H9 (cell line): Measurements from ENCODE around the gene ATP13A3. TPM values are rescaled to one million over a fixed set of nuclear protein-coding genes. Genes with fewer than 3 reads are reported as not detected.
A peak's percentile ranks its signal among the peaks of the same experiment; 100 is the strongest.
"Not testable (repeated sequence)": the region's sequence is repeated elsewhere in the genome, so short reads cannot be mapped to it uniquely, and the experiment has no call there.

Experiments used
- DNase-seq: peaks from one replicate; pipeline ENCODE4 v3.0.0-alpha.2; 2017
- H2AFZ ChIP-seq: one replicate; pipeline ENCODE4 v1.6.1; 2013; ENCODE audit warnings: mild to moderate bottlenecking, low read length, control low read depth, moderate library complexity
- H2AK5ac ChIP-seq: 2 replicates; pipeline ENCODE4 v1.6.1; 2013; ENCODE audit warnings: low read length, control low read depth, mixed read lengths; ENCODE audit not compliant: insufficient read length
- H2BK120ac ChIP-seq: one replicate; pipeline ENCODE4 v1.6.1; 2013; ENCODE audit warnings: low read depth, mild to moderate bottlenecking, low read length, control low read depth, inconsistent platforms; ENCODE audit not compliant: poor library complexity, severe bottlenecking
- H2BK12ac ChIP-seq: 2 replicates; pipeline ENCODE4 v1.6.1; 2013; ENCODE audit warnings: low read length, control low read depth, mixed read lengths, low read depth; ENCODE audit not compliant: insufficient read length
- H2BK15ac ChIP-seq: 2 replicates; pipeline ENCODE4 v1.6.1; 2013; ENCODE audit warnings: low read depth, low read length, control low read depth
- H2BK20ac ChIP-seq: one replicate; pipeline ENCODE4 v1.6.1; 2013; ENCODE audit warnings: low read depth, mild to moderate bottlenecking, low read length, control low read depth, inconsistent platforms; ENCODE audit not compliant: poor library complexity, severe bottlenecking
- H2BK5ac ChIP-seq: 2 replicates; pipeline ENCODE4 v1.6.1; 2013; ENCODE audit warnings: low read length, control low read depth, mixed read lengths; ENCODE audit not compliant: insufficient read length
- H3K14ac ChIP-seq: 2 replicates; pipeline ENCODE4 v1.6.1; 2013; ENCODE audit warnings: low read length, control low read depth; ENCODE audit not compliant: insufficient read depth
- H3K18ac ChIP-seq: 2 replicates; pipeline ENCODE4 v1.6.1; 2013; ENCODE audit warnings: low read depth, mild to moderate bottlenecking, mixed read lengths, low read length, control low read depth; ENCODE audit not compliant: insufficient read length
- H3K23ac ChIP-seq: 2 replicates; pipeline ENCODE4 v1.6.1; 2013; ENCODE audit warnings: low read length, control low read depth, mixed read lengths, low read depth; ENCODE audit not compliant: insufficient read length
- H3K23me2 ChIP-seq: 2 replicates; pipeline ENCODE4 v1.6.1; 2013; ENCODE audit warnings: low read depth, mild to moderate bottlenecking, mixed read lengths, low read length, control low read depth; ENCODE audit not compliant: insufficient read length, poor library complexity, severe bottlenecking
- H3K27ac ChIP-seq: 2 replicates; pipeline ENCODE4 v1.5.1; 2013; ENCODE audit warnings: low read length, control low read depth, mixed read lengths, low read depth; ENCODE audit not compliant: insufficient read length
- H3K27me3 ChIP-seq: 2 replicates; pipeline ENCODE4 v1.6.1; 2013; ENCODE audit warnings: low read length, control low read depth, inconsistent platforms; ENCODE audit not compliant: insufficient read depth
- H3K4ac ChIP-seq: 2 replicates; pipeline ENCODE4 v1.6.1; 2013; ENCODE audit warnings: low read depth, mild to moderate bottlenecking, control low read depth, inconsistent platforms, low read length, moderate library complexity
- H3K4me1 ChIP-seq: 2 replicates; pipeline ENCODE4 v1.6.1; 2013; ENCODE audit warnings: low read length, control low read depth, inconsistent platforms; ENCODE audit not compliant: insufficient read depth
- H3K4me2 ChIP-seq: 2 replicates; pipeline ENCODE4 v1.6.1; 2013; ENCODE audit warnings: low read length, control low read depth, mixed read lengths; ENCODE audit not compliant: insufficient read length, insufficient read depth
- H3K56ac ChIP-seq: 2 replicates; pipeline ENCODE4 v1.6.1; 2013; ENCODE audit warnings: low read depth, mild to moderate bottlenecking, mixed read lengths, low read length, control low read depth; ENCODE audit not compliant: insufficient read length
- H3K79me1 ChIP-seq: 2 replicates; pipeline ENCODE4 v1.6.1; 2013; ENCODE audit warnings: low read depth, mild to moderate bottlenecking, moderate library complexity, low read length, control low read depth, inconsistent platforms; ENCODE audit not compliant: insufficient read depth, poor library complexity, severe bottlenecking
- H3K79me2 ChIP-seq: 2 replicates; pipeline ENCODE4 v1.6.1; 2013; ENCODE audit warnings: low read length, control low read depth, inconsistent platforms; ENCODE audit not compliant: insufficient read depth
- H3K9ac ChIP-seq: 2 replicates; pipeline ENCODE4 v1.6.1; 2013; ENCODE audit warnings: low read length, control low read depth, mixed read lengths; ENCODE audit not compliant: insufficient read length; ENCODE audit errors: extremely low read depth
- H3K9me3 ChIP-seq: one replicate; pipeline ENCODE4 v1.6.1; 2013; ENCODE audit warnings: low read depth, low read length, inconsistent platforms; ENCODE audit not compliant: control insufficient read depth
- H3T11ph ChIP-seq: one replicate; pipeline ENCODE4 v1.6.1; 2013; ENCODE audit warnings: mild to moderate bottlenecking, low read length, control low read depth, inconsistent platforms
- H4K20me1 ChIP-seq: one replicate; pipeline ENCODE4 v1.6.1; 2013; ENCODE audit not compliant: control insufficient read depth, insufficient read length, insufficient read depth
- H4K5ac ChIP-seq: 2 replicates; pipeline ENCODE4 v1.6.1; 2013; ENCODE audit warnings: low read depth, mild to moderate bottlenecking, mixed read lengths, low read length, control low read depth; ENCODE audit not compliant: insufficient read length
- H4K8ac ChIP-seq: replicated peaks from 2 replicates; pipeline ENCODE4 v1.6.1; 2013; ENCODE audit warnings: low read length, control low read depth, mixed read lengths, low read depth; ENCODE audit not compliant: insufficient read length
- H4K91ac ChIP-seq: 2 replicates; pipeline ENCODE4 v1.6.1; 2013; ENCODE audit warnings: low read depth, mild to moderate bottlenecking, moderate library complexity, mixed read lengths, low read length, control low read depth; ENCODE audit not compliant: insufficient read length
- H3K27ac Mint-ChIP-seq, 3 experiments: 2 replicates in 2 of 3; 3 replicates in 1 of 3; pipeline ENCODE4 v1.8.0; 2020 to 2021; ENCODE audit warnings: mixed read lengths in 3 of 3, mild to moderate bottlenecking in 1 of 3, moderate library complexity in 1 of 3
- H3K27me3 Mint-ChIP-seq: 2 replicates; pipeline ENCODE4 v1.8.0; 2021; ENCODE audit warnings: low read depth, mild to moderate bottlenecking, moderate library complexity, mixed read lengths
- H3K36me3 Mint-ChIP-seq, 3 experiments: 2 replicates in 2 of 3; 3 replicates in 1 of 3; pipeline ENCODE4 v1.8.0; 2020 to 2021; ENCODE audit warnings: low read depth in 3 of 3, mixed read lengths in 3 of 3; ENCODE audit not compliant: insufficient read depth in 1 of 3
- H3K4me1 Mint-ChIP-seq, 2 experiments: 2 replicates each; pipeline ENCODE4 v1.8.0; 2020; ENCODE audit warnings: mixed read lengths in 2 of 2
- H3K4me3 Mint-ChIP-seq, 2 experiments: 2 replicates in 1 of 2; 3 replicates in 1 of 2; pipeline ENCODE4 v1.8.0; 2020 to 2021; ENCODE audit warnings: mild to moderate bottlenecking in 2 of 2, mixed read lengths in 2 of 2, moderate library complexity in 1 of 2
- H3K9me3 Mint-ChIP-seq, 2 experiments: 2 replicates in 1 of 2; 3 replicates in 1 of 2; pipeline ENCODE4 v1.8.0; 2020; ENCODE audit warnings: mild to moderate bottlenecking in 2 of 2, mixed read lengths in 2 of 2, moderate library complexity in 1 of 2
- WGBS: extraction: QIAGEN DNeasy Blood & Tissue Kit; methylation state at CpG from one replicate; pipeline ENCODE4 v1.1.7; 2013; ENCODE audit warnings: missing lambda C conversion rate, low lambda C conversion rate, mixed read lengths; ENCODE audit not compliant: insufficient read length; ENCODE audit errors: extremely low coverage; 5-methylcytosine and 5-hydroxymethylcytosine counted together
- long read RNA-seq: library from polyadenylated mRNA; unstranded; transcript quantifications from one replicate; pipeline ENCODE4 v2.0.0, GENCODE V29; 2020
- total RNA-seq: library from RNA; stranded (reverse); gene quantifications from 2 replicates; pipeline ENCODE4 v1.2.1, GENCODE V29; 2021
- TF ChIP-seq, protein P1 (sequence below): fragments of 200-600 bp; sonication (generic); conservative IDR thresholded peaks from 3 replicates; pipeline ENCODE4 v1.8.0; 2021; ENCODE audit warnings: antibody characterized with exemption, mild to moderate bottlenecking

Gene ATP13A3
- total RNA-seq: 75.8 and 78.5 TPM in 2 replicates
- long read RNA-seq, partial matches to known transcripts: 2 of 4 reads
- long read RNA-seq, other reads (novel, unspliced or antisense): 2 of 4 reads

DNA sequence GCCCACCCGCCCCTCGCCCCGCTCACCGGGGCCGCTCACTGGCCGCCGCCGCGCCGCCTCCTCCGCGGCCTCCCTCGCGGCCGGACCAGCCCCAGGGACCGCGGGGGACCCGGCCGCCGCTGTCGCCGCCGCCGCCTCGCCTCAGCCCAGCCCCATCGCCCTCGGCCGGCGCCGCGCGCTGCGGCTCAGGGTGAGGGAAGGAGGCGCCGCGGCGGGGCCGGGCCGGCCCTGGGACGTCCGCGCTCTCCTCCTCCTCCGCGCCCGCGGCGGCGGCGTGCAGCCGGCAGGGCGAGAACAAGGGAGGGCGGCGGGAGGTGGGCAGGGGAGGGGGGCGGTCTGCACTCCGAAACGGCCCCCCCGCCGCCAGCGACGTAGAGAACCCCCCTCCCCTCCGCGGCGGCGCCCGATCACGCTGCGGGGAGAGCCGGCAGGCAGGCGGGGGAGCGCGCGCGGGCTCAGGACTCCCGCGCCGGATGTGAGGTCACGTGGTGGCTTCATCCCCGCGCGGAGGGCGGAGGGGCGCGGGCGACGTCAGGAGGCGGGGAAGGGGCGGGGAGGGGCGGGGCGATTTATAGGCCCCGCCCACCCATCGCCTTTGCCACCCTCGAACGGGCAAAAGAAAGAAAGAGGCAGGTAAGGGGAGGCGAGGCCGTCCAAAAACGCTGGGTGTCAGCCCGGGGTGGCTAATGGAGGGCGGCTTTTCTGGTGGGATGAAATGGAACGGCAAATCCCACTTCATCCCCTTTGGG, at the start of gene ATP13A3:
TSS of gene ATP13A3 (minus strand) at position 463 of the 749 bp plus-strand sequence. CDS start 24,812 bp downstream, outside the sequence.
- H3K36me3 Mint-ChIP-seq: peaks cover 3 to 15% (median 10%) of the 10 kb centered on the region in 3 experiments; a peak in 6 of 7 replicates
- H3K27me3 ChIP-seq: no peaks in the 10 kb centered on the region; the same call in 1 of the 2 replicates
- H3K23ac ChIP-seq: no peak within 1 kb of the TSS
- no peak within 1 kb of the TSS for H4K8ac ChIP-seq
- no peak within 1 kb of the TSS for H3K56ac ChIP-seq
- H3K23me2 ChIP-seq: peaks cover 13% of the 10 kb centered on the region
- peak; percentile 88 for DNase-seq
- H2AK5ac ChIP-seq: no peak within 1 kb of the TSS
- no peak within 1 kb of the TSS; the same call in 1 of the 2 replicates for H3K4ac ChIP-seq
- H3K27me3 Mint-ChIP-seq: peaks cover 4% of the 10 kb centered on the region
- peaks cover 14 to 18% of the 10 kb centered on the region in 2 experiments for H3K4me1 Mint-ChIP-seq
- no peak within 1 kb of the TSS for H2AFZ ChIP-seq
- H3K27ac Mint-ChIP-seq: peak within 1 kb of the TSS in 2 of 3 experiments; percentile 64 to 92; a peak in 5 of 7 replicates
- H3K4me1 ChIP-seq: no peaks in the 10 kb centered on the region
- no peak within 1 kb of the TSS for H3K27ac ChIP-seq
- WGBS: no CpG with 5 or more reads among the region's 99 CpGs
- no peak within 1 kb of the TSS for H2BK12ac ChIP-seq
- H3K18ac ChIP-seq: peak within 1 kb of the TSS; percentile 82
- TF ChIP-seq, protein P1, sequence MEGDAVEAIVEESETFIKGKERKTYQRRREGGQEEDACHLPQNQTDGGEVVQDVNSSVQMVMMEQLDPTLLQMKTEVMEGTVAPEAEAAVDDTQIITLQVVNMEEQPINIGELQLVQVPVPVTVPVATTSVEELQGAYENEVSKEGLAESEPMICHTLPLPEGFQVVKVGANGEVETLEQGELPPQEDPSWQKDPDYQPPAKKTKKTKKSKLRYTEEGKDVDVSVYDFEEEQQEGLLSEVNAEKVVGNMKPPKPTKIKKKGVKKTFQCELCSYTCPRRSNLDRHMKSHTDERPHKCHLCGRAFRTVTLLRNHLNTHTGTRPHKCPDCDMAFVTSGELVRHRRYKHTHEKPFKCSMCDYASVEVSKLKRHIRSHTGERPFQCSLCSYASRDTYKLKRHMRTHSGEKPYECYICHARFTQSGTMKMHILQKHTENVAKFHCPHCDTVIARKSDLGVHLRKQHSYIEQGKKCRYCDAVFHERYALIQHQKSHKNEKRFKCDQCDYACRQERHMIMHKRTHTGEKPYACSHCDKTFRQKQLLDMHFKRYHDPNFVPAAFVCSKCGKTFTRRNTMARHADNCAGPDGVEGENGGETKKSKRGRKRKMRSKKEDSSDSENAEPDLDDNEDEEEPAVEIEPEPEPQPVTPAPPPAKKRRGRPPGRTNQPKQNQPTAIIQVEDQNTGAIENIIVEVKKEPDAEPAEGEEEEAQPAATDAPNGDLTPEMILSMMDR: no peak
- H4K91ac ChIP-seq: no peak within 1 kb of the TSS
- peak within 1 kb of the TSS; percentile 86 for H3K4me2 ChIP-seq
- no peaks in the 10 kb centered on the region for H4K20me1 ChIP-seq
- 0 out of 5 replicates have a peak, but pooled peaks cover 0 to 3% of the 10 kb centered on the region in 2 experiments for H3K9me3 Mint-ChIP-seq
- no peaks in the 10 kb centered on the region for H3K79me1 ChIP-seq
- peaks cover 10% of the 10 kb centered on the region; the same call in 1 of the 2 replicates for H3K79me2 ChIP-seq
- H3K9ac ChIP-seq: peak within 1 kb of the TSS; percentile 53
- peak within 1 kb of the TSS; percentile 86 to 93 for H3K4me3 Mint-ChIP-seq
- peak within 1 kb of the TSS; percentile 84 for H3K14ac ChIP-seq
- no peaks in the 10 kb centered on the region for H3K9me3 ChIP-seq
- no peak within 1 kb of the TSS for H3T11ph ChIP-seq
- no peak within 1 kb of the TSS for H2BK15ac ChIP-seq
- no peak within 1 kb of the TSS for H2BK20ac ChIP-seq
- no peak within 1 kb of the TSS for H2BK5ac ChIP-seq
- H2BK120ac ChIP-seq: no peak within 1 kb of the TSS
- no peak within 1 kb of the TSS for H4K5ac ChIP-seq

DNA sequence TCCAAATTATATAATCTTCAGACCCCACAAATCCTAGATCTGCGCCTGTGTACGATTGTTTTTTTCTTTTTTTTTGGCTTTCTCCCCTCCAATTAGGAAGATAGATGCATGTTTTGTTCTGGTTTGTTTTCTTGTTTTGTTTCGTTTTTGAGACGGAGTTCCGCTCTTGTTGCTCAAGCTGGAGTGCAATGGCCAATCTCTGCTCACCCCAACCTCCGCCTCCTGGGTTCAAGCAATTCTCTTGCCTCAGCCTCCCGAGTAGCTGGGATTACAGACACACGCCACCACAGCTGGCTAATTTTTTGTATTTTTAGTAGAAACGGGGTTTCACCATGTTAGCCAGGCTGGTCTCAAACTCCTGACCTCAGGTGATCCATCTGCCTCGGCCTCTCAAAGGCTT, 48.4 kb upstream of the ATP13A3 start:
- H2AFZ ChIP-seq, H3K4me1 ChIP-seq, H3K27ac Mint-ChIP-seq, H3K18ac ChIP-seq, H3K14ac ChIP-seq, H3K9ac ChIP-seq, H2BK5ac ChIP-seq, H3K4me1 Mint-ChIP-seq, H3K36me3 Mint-ChIP-seq, H4K91ac ChIP-seq, H3K27ac ChIP-seq, H3K4me2 ChIP-seq, H2AK5ac ChIP-seq, H3K4ac ChIP-seq, H4K20me1 ChIP-seq, H3K27me3 Mint-ChIP-seq, H3K79me1 ChIP-seq, H3K9me3 ChIP-seq, H4K5ac ChIP-seq, H3K27me3 ChIP-seq, H2BK15ac ChIP-seq, H2BK12ac ChIP-seq, H3T11ph ChIP-seq, H3K9me3 Mint-ChIP-seq, DNase-seq, H3K23me2 ChIP-seq, H3K56ac ChIP-seq, H3K79me2 ChIP-seq, H3K4me3 Mint-ChIP-seq, H2BK20ac ChIP-seq, H4K8ac ChIP-seq, H3K23ac ChIP-seq, H2BK120ac ChIP-seq: not testable (repeated sequence)
- WGBS: no CpG with 5 or more reads among the region's 10 CpGs
